K562 (cell line): Measurements from ENCODE around the gene SRL.

Experiments
- C11orf30 ChIP-seq: fragments of 450-650 bp; IDR thresholded peaks from 2 replicates; pipeline ENCODE4 v1.6.1; 2016; ENCODE audit warnings: low read depth, mild to moderate bottlenecking
- CREB5 ChIP-seq: fragments of 250-450 bp; sonication (Bioruptor Pico); IDR thresholded peaks from 2 replicates; pipeline ENCODE4 v1.5.0; 2020; ENCODE audit warnings: mild to moderate bottlenecking
- HINFP ChIP-seq: fragments of 450-650 bp; conservative IDR thresholded peaks from 2 replicates; pipeline ENCODE4 v1.6.1; 2016; ENCODE audit warnings: missing genetic modification characterization, low read depth, mild to moderate bottlenecking, control low read depth, missing compliant biosample characterization
- SRSF1 ChIP-seq: fragments of 200-400 bp; formaldehyde crosslinking; IDR thresholded peaks from 2 replicates; pipeline ENCODE4 v1.6.1; 2017; ENCODE audit warnings: mild to moderate bottlenecking, low read depth, low read length, moderate library complexity
- STAG1 ChIP-seq: sonication (generic); formaldehyde crosslinking; IDR thresholded peaks from 2 replicates; pipeline ENCODE4 v1.5.0; 2020; ENCODE audit warnings: missing genetic modification reagents, borderline replicate concordance
- TF ChIP-seq, protein P1 (sequence below): fragments of 450-650 bp; IDR thresholded peaks from 2 replicates; pipeline ENCODE4 v1.6.1; 2018; ENCODE audit not compliant: partially characterized antibody
- TF ChIP-seq, protein P2 (sequence below): fragments of 250-450 bp; sonication (Bioruptor Pico); IDR thresholded peaks from 2 replicates; pipeline ENCODE4 v1.8.0; 2022; ENCODE audit warnings: inconsistent platforms

DNA sequence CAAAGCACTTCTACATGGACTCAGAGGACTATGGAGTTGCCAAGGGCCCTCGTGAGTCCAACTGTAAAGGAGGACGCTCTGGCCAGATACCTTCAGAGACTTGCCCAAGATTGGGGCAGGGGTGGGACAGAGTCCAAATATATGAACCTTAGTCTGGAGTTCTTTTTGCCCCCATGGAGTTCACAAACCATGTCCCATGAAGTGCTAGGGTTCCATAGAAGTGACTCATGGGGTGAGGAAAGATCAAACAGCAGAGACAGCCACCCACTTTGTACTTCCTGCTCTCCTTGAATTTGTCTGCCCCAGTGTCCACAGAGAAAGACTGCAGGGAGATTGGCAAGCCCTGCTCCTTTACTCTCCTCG, 29.0 kb downstream of the SRL start:
- TF ChIP-seq STAG1 (CRISPR knock-in tag), result no peak
- TF ChIP-seq, protein P1, sequence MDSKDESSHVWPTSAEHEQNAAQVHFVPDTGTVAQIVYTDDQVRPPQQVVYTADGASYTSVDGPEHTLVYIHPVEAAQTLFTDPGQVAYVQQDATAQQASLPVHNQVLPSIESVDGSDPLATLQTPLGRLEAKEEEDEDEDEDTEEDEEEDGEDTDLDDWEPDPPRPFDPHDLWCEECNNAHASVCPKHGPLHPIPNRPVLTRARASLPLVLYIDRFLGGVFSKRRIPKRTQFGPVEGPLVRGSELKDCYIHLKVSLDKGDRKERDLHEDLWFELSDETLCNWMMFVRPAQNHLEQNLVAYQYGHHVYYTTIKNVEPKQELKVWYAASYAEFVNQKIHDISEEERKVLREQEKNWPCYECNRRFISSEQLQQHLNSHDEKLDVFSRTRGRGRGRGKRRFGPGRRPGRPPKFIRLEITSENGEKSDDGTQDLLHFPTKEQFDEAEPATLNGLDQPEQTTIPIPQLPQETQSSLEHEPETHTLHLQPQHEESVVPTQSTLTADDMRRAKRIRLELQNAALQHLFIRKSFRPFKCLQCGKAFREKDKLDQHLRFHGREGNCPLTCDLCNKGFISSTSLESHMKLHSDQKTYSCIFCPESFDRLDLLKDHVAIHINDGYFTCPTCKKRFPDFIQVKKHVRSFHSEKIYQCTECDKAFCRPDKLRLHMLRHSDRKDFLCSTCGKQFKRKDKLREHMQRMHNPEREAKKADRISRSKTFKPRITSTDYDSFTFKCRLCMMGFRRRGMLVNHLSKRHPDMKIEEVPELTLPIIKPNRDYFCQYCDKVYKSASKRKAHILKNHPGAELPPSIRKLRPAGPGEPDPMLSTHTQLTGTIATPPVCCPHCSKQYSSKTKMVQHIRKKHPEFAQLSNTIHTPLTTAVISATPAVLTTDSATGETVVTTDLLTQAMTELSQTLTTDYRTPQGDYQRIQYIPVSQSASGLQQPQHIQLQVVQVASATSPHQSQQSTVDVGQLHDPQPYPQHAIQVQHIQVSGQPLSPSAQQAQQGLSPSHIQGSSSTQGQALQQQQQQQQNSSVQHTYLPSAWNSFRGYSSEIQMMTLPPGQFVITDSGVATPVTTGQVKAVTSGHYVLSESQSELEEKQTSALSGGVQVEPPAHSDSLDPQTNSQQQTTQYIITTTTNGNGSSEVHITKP, result no peak
- no peak for TF ChIP-seq HINFP
- TF ChIP-seq SRSF1, result no peak
- no peak for TF ChIP-seq C11orf30
- no peak for TF ChIP-seq CREB5 (CRISPR knock-in tag)
- TF ChIP-seq, protein P2, sequence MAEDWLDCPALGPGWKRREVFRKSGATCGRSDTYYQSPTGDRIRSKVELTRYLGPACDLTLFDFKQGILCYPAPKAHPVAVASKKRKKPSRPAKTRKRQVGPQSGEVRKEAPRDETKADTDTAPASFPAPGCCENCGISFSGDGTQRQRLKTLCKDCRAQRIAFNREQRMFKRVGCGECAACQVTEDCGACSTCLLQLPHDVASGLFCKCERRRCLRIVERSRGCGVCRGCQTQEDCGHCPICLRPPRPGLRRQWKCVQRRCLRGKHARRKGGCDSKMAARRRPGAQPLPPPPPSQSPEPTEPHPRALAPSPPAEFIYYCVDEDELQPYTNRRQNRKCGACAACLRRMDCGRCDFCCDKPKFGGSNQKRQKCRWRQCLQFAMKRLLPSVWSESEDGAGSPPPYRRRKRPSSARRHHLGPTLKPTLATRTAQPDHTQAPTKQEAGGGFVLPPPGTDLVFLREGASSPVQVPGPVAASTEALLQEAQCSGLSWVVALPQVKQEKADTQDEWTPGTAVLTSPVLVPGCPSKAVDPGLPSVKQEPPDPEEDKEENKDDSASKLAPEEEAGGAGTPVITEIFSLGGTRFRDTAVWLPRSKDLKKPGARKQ, result no peak
